Mononuclear cell (primary cell): ENCODE results near the gene PHEX. TPM values are rescaled to one million over a fixed set of nuclear protein-coding genes. Genes with fewer than 3 reads are reported as not detected.

Experiments used
- H3K27me3 ChIP-seq: 2 replicates; pipeline ENCODE4 v1.6.0; 2011; ENCODE audit warnings: low read length, control low read depth; ENCODE audit not compliant: insufficient read depth
- H3K4me1 ChIP-seq: 2 replicates; pipeline ENCODE4 v1.5.1; 2011; ENCODE audit warnings: mild to moderate bottlenecking, low read length, control low read depth; ENCODE audit not compliant: insufficient read depth
- H3K4me3 ChIP-seq: 2 replicates; pipeline ENCODE4 v1.5.1; 2011; ENCODE audit warnings: mild to moderate bottlenecking, low read length, moderate library complexity
- H3K9me3 ChIP-seq: 2 replicates; pipeline ENCODE4 v1.5.1; 2011; ENCODE audit warnings: low read depth, mild to moderate bottlenecking, control low read depth, low read length
- total RNA-seq: library from RNA; depleted of rRNA; stranded (reverse); fragments of >200 nt; gene quantifications from one replicate; pipeline ENCODE4 v1.2.3, GENCODE V29; 2012

The PHEX gene
- total RNA-seq, 1 donor, result 1.9 TPM

GRCh38 chrX:22060415-22061280 lies 28.5 kb downstream of the PHEX start:
- Histone ChIP-seq H3K9me3 (no peaks in the 10 kb centered on the region), H3K27me3 (no peaks in the 10 kb centered on the region), H3K4me3 (no peak overlapping the region), H3K4me1 (peaks cover 7% of the 10 kb centered on the region)

- Histone ChIP-seq H3K9me3 (no peaks in the 10 kb centered on the region), H3K27me3 (no peaks in the 10 kb centered on the region), H3K4me1 (peaks cover 7% of the 10 kb centered on the region), H3K4me3 (no peak overlapping the region)
Measured at GRCh38 chrX:22063284-22063683, 31.2 kb downstream of the PHEX start.

DNA sequence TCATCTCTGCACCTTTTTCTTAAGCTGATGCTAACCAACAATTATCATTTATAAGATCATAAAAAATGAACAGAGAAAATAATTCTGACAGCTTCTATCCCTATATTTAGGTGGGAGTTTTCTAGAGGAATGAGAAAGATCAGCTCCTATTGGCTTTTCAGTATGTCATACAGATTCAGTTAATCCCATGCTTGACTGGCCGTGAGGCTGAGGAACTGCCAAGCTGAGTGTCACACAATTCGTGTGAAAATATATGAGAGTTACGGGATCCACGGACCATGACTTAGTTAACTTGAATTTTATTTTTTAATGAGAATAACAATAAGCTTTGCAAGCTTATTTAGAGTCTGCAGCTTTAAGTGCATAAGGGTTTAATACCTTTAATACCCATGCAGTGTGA lies 37.5 kb downstream of the PHEX start:
- H3K4me1 ChIP-seq, result no peaks in the 10 kb centered on the region
- H3K9me3 ChIP-seq, result no peaks in the 10 kb centered on the region
- no peak overlapping the region for H3K4me3 ChIP-seq
- no peaks in the 10 kb centered on the region for H3K27me3 ChIP-seq

- H3K9me3 ChIP-seq, result no peaks in the 10 kb centered on the region
- H3K27me3 ChIP-seq, result no peaks in the 10 kb centered on the region
- H3K4me3 ChIP-seq, result no peak overlapping the region
- H3K4me1 ChIP-seq, result no peaks in the 10 kb centered on the region
Measured at GRCh38 chrX:22073928-22074327, 41.8 kb downstream of the PHEX start.

- H3K9me3 ChIP-seq, result no peaks in the 10 kb centered on the region
- no peaks in the 10 kb centered on the region for H3K27me3 ChIP-seq
- H3K4me1 ChIP-seq, result no peaks in the 10 kb centered on the region
- no peak overlapping the region for H3K4me3 ChIP-seq
Measured at GRCh38 chrX:22078117-22078516, 46.0 kb downstream of the PHEX start.

GRCh38 chrX:22081475-22082092 lies 49.5 kb downstream of the PHEX start:
- Histone ChIP-seq H3K27me3 (no peaks in the 10 kb centered on the region), H3K4me1 (no peaks in the 10 kb centered on the region), H3K9me3 (no peaks in the 10 kb centered on the region), H3K4me3 (no peak overlapping the region)

DNA sequence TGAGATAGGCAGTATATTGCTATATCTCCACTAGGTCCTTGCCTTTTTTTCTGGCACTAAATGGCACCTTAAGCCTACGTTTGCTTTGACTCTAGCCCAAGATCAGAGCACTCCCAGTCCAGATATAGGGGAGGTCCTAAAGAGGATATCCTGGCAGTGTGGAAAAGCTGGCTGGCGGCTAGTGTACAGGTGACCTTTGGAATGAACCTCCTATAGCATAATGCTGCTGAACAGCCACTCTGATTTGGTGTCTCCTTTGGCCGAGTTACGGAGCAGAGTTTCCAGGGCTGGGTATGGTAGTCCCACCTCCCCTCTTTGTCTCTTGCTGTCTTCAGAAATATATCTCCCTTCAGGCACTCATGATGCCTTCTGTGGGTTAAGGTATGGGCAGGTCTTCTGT lies 53.9 kb downstream of the PHEX start:
- no peaks in the 10 kb centered on the region for H3K9me3 ChIP-seq
- H3K4me3 ChIP-seq, result no peak overlapping the region
- H3K4me1 ChIP-seq, result no peaks in the 10 kb centered on the region
- no peaks in the 10 kb centered on the region for H3K27me3 ChIP-seq

DNA sequence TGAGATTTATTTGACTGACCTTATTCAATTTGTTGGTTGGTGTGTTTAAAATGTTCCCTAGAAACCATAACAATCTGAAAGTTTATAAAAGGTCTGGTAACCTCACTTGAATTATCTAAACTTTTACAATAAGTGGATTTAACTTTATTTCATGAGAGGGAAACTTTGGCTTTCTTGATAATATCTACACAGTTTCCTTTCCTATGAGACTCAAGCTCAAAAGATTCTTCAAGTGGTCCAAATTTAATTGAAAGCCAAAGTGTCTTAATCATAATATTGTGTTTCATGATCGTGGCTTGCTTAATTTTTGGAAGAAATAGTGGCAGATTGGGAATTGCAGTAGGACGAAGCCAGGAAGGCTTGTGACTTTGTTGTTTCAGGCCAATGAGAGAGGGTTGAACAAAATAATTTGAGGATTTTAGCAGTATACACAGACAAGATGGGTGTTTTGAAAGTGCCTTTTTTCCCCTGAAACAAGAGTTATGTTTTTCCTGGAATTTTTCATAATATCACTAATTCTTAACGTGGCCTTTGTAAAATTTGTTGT lies 55.0 kb downstream of the PHEX start:
- Histone ChIP-seq H3K4me1 (no peaks in the 10 kb centered on the region), H3K4me3 (no peak overlapping the region), H3K27me3 (no peaks in the 10 kb centered on the region)

DNA sequence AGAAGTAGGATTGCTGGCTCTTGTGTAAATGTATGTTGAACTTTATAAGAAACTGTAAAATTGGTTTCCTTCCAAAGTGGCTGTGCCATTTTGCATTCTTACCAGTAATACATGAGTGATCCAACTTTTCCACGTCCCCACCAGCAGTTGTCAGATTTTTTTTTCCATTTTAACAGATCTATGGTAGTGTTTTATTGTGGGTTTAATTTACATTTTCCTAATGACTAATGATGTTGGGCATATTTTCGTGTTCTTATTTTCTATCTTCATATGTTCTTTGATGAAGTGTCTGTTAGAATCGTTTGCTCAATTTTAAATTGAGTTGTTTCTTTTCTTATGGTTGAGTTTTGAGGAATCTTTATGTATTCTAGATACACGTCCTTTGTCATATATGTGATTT lies 56.2 kb downstream of the PHEX start:
- Histone ChIP-seq H3K27me3 (no peaks in the 10 kb centered on the region), H3K9me3 (no peaks in the 10 kb centered on the region), H3K4me1 (no peaks in the 10 kb centered on the region), H3K4me3 (no peak overlapping the region)

More for the DNA sequence above, 55.0 kb downstream of the PHEX start:
- H3K9me3 ChIP-seq, result no peaks in the 10 kb centered on the region

GRCh38 chrX:22090181-22090580 lies 58.1 kb downstream of the PHEX start:
- no peak overlapping the region for H3K4me3 ChIP-seq
- no peaks in the 10 kb centered on the region for H3K9me3 ChIP-seq
- no peaks in the 10 kb centered on the region for H3K27me3 ChIP-seq
- H3K4me1 ChIP-seq, result no peaks in the 10 kb centered on the region

DNA sequence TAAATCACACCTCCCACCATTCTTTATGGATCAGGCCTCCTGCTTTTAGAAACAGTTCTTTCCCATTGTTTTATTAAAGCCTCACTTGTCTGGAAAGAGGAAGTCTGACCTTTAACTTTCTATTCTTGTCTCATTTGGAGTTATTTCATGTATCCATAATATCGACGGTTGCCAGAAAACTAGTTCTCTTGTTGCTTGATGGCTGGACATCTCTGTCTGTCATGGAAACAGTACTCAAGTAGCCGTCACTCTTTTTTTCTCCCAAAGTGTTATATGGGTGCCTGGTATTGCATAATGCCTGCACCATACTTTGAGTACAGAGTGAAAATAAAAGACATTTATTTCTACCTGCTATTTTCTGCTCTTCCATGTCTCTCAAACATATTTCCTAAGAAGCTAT lies 61.4 kb downstream of the PHEX start:
- Histone ChIP-seq H3K9me3 (no peaks in the 10 kb centered on the region), H3K4me1 (no peaks in the 10 kb centered on the region), H3K27me3 (no peaks in the 10 kb centered on the region), H3K4me3 (no peak overlapping the region)

DNA sequence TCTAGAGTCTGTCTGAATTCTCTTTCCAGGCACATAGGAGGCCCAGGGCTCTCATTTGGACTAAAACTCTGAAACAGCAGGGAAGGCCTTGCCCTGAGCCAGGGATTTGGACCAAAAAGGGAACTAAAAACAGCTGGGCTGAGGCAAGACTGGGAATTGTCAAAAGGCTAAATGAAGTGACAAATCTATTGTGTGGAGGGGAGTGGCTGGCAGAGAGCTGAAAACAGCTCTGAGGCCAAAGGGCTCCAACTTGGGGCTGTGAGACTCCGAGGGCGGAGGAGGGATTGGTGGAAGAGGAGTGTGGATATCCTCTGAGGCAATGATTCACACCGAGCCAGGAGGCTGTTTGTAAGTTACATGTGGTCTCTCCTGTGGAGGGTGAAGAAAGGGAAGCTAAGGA lies 63.2 kb downstream of the PHEX start:
- no peaks in the 10 kb centered on the region for H3K4me1 ChIP-seq
- no peak overlapping the region for H3K4me3 ChIP-seq
- H3K9me3 ChIP-seq, result no peaks in the 10 kb centered on the region
- H3K27me3 ChIP-seq, result no peaks in the 10 kb centered on the region

DNA sequence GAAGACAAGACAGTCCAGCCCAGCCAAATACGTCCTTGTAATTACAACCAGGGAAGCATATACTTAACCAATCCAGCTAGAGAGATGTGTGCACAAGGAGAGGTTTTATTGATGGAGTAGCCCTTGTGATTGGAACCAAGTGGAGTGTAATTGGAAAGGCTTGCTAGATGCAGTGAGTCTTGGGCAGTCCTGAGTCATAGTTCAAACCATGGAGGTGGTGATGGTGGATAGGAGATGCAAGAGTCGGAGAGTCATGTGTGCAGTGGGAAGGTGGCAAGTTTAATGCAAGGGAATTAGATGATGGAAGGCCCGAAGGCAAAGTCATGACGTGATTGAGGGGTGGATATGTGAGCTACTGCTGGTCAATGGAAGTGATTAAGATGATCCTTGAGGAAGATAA lies 63.7 kb downstream of the PHEX start:
- H3K27me3 ChIP-seq, result no peaks in the 10 kb centered on the region
- no peak overlapping the region for H3K4me3 ChIP-seq
- no peaks in the 10 kb centered on the region for H3K9me3 ChIP-seq
- no peaks in the 10 kb centered on the region for H3K4me1 ChIP-seq

GRCh38 chrX:22097012-22097694 lies 65.0 kb downstream of the PHEX start:
- H3K4me1 ChIP-seq, result no peaks in the 10 kb centered on the region
- no peak overlapping the region for H3K4me3 ChIP-seq
- H3K27me3 ChIP-seq, result no peaks in the 10 kb centered on the region
- no peaks in the 10 kb centered on the region for H3K9me3 ChIP-seq

DNA sequence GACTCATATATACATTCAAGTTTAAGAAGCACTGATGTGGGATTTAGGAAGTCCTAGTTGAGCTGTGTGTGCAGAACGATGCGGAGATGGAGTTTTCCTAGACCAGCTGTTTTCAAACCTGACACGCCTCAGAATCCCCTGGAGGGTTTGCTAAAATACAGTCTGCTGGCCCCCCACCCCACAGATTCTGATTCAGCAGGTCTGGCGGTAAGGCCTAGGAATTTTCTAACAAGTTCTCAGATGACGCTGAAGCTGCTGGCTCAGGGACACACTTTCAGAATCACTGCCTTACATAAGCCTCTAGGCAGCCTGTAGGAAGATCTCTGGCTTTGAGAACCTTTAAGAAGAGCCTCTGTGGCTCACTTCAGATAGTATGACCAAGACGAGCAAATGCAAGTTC lies 73.1 kb downstream of the PHEX start:
- Histone ChIP-seq H3K9me3 (no peaks in the 10 kb centered on the region), H3K4me1 (no peaks in the 10 kb centered on the region), H3K27me3 (no peaks in the 10 kb centered on the region), H3K4me3 (no peak overlapping the region)
